GM06990 (cell line): ENCODE data around the gene CDKL5.

Experiments
- DNase-seq: peaks from one replicate; pipeline ENCODE4 v3.0.0-alpha.2; 2011; ENCODE audit not compliant: insufficient read length; ENCODE audit errors: extremely low read depth
- H3K27me3 ChIP-seq: replicated peaks from 2 replicates; pipeline ENCODE4 v1.6.0; 2011; ENCODE audit warnings: low read length; ENCODE audit not compliant: control insufficient read depth, insufficient read depth
- H3K36me3 ChIP-seq: 2 replicates; pipeline ENCODE4 v1.5.1; 2011; ENCODE audit warnings: low read length; ENCODE audit not compliant: control insufficient read depth, insufficient read depth
- H3K4me3 ChIP-seq: replicated peaks from 2 replicates; pipeline ENCODE4 v1.5.1; 2011; ENCODE audit warnings: low read depth, mild to moderate bottlenecking, control low read depth, low read length
- CTCF ChIP-seq: IDR thresholded peaks from 2 replicates; pipeline ENCODE4 v1.5.1; 2011; ENCODE audit warnings: low read length, control low read depth, mild to moderate bottlenecking, inconsistent platforms; ENCODE audit not compliant: insufficient read depth, poor library complexity, severe bottlenecking

The CDKL5 gene

GRCh38 chrX:18674788-18675735 is 249.7 kb downstream of the CDKL5 start:
- peak; percentile 90 for DNase-seq
- H3K36me3 ChIP-seq: no peaks in the 10 kb centered on the region
- H3K4me3 ChIP-seq: peak overlapping the region; percentile 60
- no peaks in the 10 kb centered on the region for H3K27me3 ChIP-seq
- TF ChIP-seq CTCF: no peak

- TF ChIP-seq CTCF: no peak
- H3K4me3 ChIP-seq: no peak overlapping the region
- no peaks in the 10 kb centered on the region for H3K27me3 ChIP-seq
- H3K36me3 ChIP-seq: no peaks in the 10 kb centered on the region
- DNase-seq: no peak
These were observed 250.6 kb downstream of the CDKL5 start for GRCh38 chrX:18676050-18676449.

- no peak for DNase-seq
- no peaks in the 10 kb centered on the region for H3K36me3 ChIP-seq
- H3K27me3 ChIP-seq: no peaks in the 10 kb centered on the region
- TF ChIP-seq CTCF: no peak
- H3K4me3 ChIP-seq: no peak overlapping the region
These were observed 251.1 kb downstream of the CDKL5 start for GRCh38 chrX:18676470-18676869.

- no peak for TF ChIP-seq CTCF
- no peaks in the 10 kb centered on the region for H3K36me3 ChIP-seq
- H3K4me3 ChIP-seq: no peak overlapping the region
- no peak for DNase-seq
- no peaks in the 10 kb centered on the region for H3K27me3 ChIP-seq
These were observed 251.9 kb downstream of the CDKL5 start for GRCh38 chrX:18677161-18677869.

GRCh38 chrX:18681996-18682395 is 256.6 kb downstream of the CDKL5 start:
- H3K4me3 ChIP-seq: no peak overlapping the region

More at GRCh38 chrX:18681996-18682395, 256.6 kb downstream of the CDKL5 start:
- Histone ChIP-seq H3K27me3 (no peaks in the 10 kb centered on the region), H3K36me3 (no peaks in the 10 kb centered on the region)
- no peak for DNase-seq
- TF ChIP-seq CTCF: no peak
